ENCODE data around the gene CEACAM19.

DNA sequence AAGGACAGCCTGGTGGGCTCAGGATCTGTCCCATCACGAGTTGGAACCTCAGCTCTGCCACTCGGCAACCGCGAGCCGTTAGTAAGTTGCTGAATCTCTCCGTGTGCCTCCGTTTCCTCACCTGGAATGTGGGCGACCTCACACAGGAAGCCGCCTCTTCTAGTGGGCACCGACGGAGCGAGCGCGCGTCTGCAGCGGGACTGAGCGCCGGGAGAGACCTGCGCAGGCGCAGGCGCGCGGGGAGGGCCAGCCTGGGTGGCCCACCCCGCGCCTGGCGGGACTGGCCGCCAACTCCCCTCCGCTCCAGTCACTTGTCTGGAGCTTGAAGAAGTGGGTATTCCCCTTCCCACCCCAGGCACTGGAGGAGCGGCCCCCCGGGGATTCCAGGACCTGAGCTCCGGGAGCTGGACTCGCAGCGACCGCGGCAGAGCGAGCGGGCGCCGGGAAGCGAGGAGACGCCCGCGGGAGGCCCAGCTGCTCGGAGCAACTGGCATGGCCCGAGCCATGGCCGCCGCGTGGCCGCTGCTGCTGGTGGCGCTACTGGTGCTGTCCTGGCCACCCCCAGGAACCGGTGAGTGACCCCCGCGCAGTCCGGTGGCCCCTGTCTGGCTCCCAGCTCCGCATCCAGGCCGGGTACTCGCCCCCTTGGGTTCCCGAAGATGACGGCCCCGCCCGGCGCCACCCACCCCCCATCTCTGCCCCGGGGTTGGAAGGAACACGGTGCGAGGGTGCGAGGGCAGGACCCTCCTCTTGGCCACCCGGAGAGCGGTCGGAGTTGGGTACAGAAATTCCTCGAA, 27.5 kb upstream of the CEACAM19 start, which contains the start of gene PVR:
- TF ChIP-seq CTCF (IDR thresholded peaks at IDR 0.05; ENCODE audit: low read depth, low read length) (no peak), POLR2A (IDR thresholded peaks at IDR 0.05; ENCODE audit: extremely low read depth, insufficient read length) (peak; percentile 65), MYC (IDR thresholded peaks at IDR 0.05; ENCODE audit: low read depth, low read length) (0 out of 2 replicates have a peak, but pooled peaks have one; percentile 27)
- TF ChIP-seq, protein P1, sequence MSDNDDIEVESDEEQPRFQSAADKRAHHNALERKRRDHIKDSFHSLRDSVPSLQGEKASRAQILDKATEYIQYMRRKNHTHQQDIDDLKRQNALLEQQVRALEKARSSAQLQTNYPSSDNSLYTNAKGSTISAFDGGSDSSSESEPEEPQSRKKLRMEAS (IDR thresholded peaks at IDR 0.05; ENCODE audit: low read depth, low read length) = peak; percentile 3; the same call in 1 of the 2 replicates
